Lower lobe of right lung (tissue), 2 donors: ENCODE results near the gene LMNA. TPM values are rescaled to one million over a fixed set of nuclear protein-coding genes. Genes with fewer than 3 reads are reported as not detected.

ENCODE experiments used
- ATAC-seq, 2 donors: fragments of 200-7000 bp; cut with Tn5 transposase; one replicate each; pipeline ENCODE4 v1.9.1; 2020 to 2022; ENCODE audit warnings: mild to moderate bottlenecking in 2 of 2, moderate library complexity in 2 of 2
- DNase-seq: peaks from one replicate; pipeline ENCODE4 v3.0.0-alpha.2; 2020
- H3K27ac ChIP-seq: fragments of 200-600 bp; one replicate; pipeline ENCODE4 v1.8.0; 2022
- H3K27me3 ChIP-seq: fragments of 200-600 bp; one replicate; pipeline ENCODE4 v1.8.0; 2022; ENCODE audit warnings: low read depth
- H3K36me3 ChIP-seq: fragments of 200-600 bp; one replicate; pipeline ENCODE4 v1.8.0; 2022; ENCODE audit warnings: mild to moderate bottlenecking
- H3K4me1 ChIP-seq: fragments of 200-600 bp; one replicate; pipeline ENCODE4 v1.8.0; 2022
- H3K4me3 ChIP-seq: fragments of 200-600 bp; one replicate; pipeline ENCODE4 v1.8.0; 2022; ENCODE audit warnings: mild to moderate bottlenecking
- H3K9me3 ChIP-seq: fragments of 200-600 bp; one replicate; pipeline ENCODE4 v1.8.0; 2022
- CTCF ChIP-seq: fragments of 200-600 bp; IDR thresholded peaks from one replicate; pipeline ENCODE4 v1.8.0; 2022; ENCODE audit warnings: antibody characterized with exemption, mild to moderate bottlenecking
- intact Hi-C: fragments of 100-400 bp; cut with DNase I; formaldehyde crosslinking; loops from one replicate; pipeline ENCODE4 v1.11.0; 2022
- total RNA-seq: library from RNA; stranded (reverse); fragmentation: NEBNext Ultra II Directional; extraction: Animal tissue kit (Norgen Biotek cat#: 25700); gene quantifications from one replicate; pipeline ENCODE4 v1.2.1, GENCODE V29; 2021
- donor health status: DM: no; HTN: yes; CAD: no; lungs with severe emphysema.

The LMNA gene
- total RNA-seq, 1 donor from 2014 or later = 235 TPM

- peak; percentile 88 for ATAC-seq
- TF ChIP-seq CTCF = peak; percentile 82
- H3K9me3 ChIP-seq = no peaks in the 10 kb centered on the region
- H3K27me3 ChIP-seq = no peaks in the 10 kb centered on the region
- peak; percentile 89 for DNase-seq
- H3K36me3 ChIP-seq = no peaks in the 10 kb centered on the region
- peak overlapping the region; percentile 7 for H3K27ac ChIP-seq
- H3K4me1 ChIP-seq = peaks cover 16% of the 10 kb centered on the region
- H3K4me3 ChIP-seq = no peak overlapping the region
- intact Hi-C loops = no loop called here
Measured at GRCh38 chr1:156090840-156091188, 23.7 kb upstream of the LMNA start.

DNA sequence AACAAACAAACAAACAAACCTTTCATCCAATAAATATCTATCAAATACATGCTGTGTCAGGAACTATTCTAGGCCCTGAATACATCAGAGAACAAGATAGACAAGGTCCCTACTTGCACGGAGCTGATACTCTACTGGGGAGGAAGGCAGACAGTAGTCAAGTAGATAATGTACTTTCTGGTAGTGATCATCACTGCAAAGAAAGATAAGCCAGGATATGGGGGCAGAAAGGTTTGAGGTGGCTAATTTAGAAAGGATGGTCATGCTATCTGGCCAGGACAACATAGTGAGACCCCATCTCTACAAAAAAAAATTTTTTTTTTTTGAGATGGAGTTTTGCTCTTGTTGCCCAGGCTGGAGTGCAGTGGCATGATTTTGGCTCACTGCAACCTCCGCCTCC is 22.9 kb upstream of the LMNA start:
- intact Hi-C loops = no loop called here
- TF ChIP-seq CTCF = no peak
- no peak overlapping the region for H3K4me3 ChIP-seq
- no peaks in the 10 kb centered on the region for H3K27me3 ChIP-seq
- no peaks in the 10 kb centered on the region for H3K9me3 ChIP-seq
- peaks cover 24% of the 10 kb centered on the region for H3K4me1 ChIP-seq
- H3K27ac ChIP-seq = no peak overlapping the region
- no peak for ATAC-seq
- no peaks in the 10 kb centered on the region for H3K36me3 ChIP-seq
- no peak for DNase-seq

- Histone ChIP-seq H3K4me1 (peaks cover 24% of the 10 kb centered on the region), H3K4me3 (no peak overlapping the region), H3K36me3 (no peaks in the 10 kb centered on the region), H3K27ac (peak overlapping the region; percentile 76), H3K9me3 (no peaks in the 10 kb centered on the region), H3K27me3 (no peaks in the 10 kb centered on the region)
- TF ChIP-seq CTCF = no peak
- intact Hi-C loops = loop anchor here (5.0 kb wide), 1 partner anchor 36 kb away; no protein-coding TSS in a partner anchor
- DNase-seq = no peak
- ATAC-seq = no peak
Measured at GRCh38 chr1:156095906-156096508, 18.5 kb upstream of the LMNA start.

GRCh38 chr1:156096640-156097391 is 17.7 kb upstream of the LMNA start:
- no peak overlapping the region for H3K4me3 ChIP-seq
- peak; percentile 96 for TF ChIP-seq CTCF
- intact Hi-C loops = loop anchor here (5.0 kb wide), 1 partner anchor 35 kb away; no protein-coding TSS in a partner anchor
- peak overlapping the region; percentile 76 for H3K27ac ChIP-seq
- ATAC-seq (peak; percentile 96 to 97), DNase-seq (peak; percentile 93)
- no peaks in the 10 kb centered on the region for H3K9me3 ChIP-seq
- H3K4me1 ChIP-seq = peaks cover 28% of the 10 kb centered on the region
- H3K27me3 ChIP-seq = no peaks in the 10 kb centered on the region
- H3K36me3 ChIP-seq = no peaks in the 10 kb centered on the region

- Histone ChIP-seq H3K27ac (peak overlapping the region; percentile 76), H3K4me3 (no peak overlapping the region), H3K9me3 (no peaks in the 10 kb centered on the region), H3K27me3 (no peaks in the 10 kb centered on the region), H3K4me1 (peaks cover 36% of the 10 kb centered on the region), H3K36me3 (no peaks in the 10 kb centered on the region)
- ATAC-seq (no peak), DNase-seq (no peak)
- intact Hi-C loops = loop anchor here (5.0 kb wide), 1 partner anchor 35 kb away; no protein-coding TSS in a partner anchor
- TF ChIP-seq CTCF = no peak
Measured at GRCh38 chr1:156097499-156098178, 16.9 kb upstream of the LMNA start.
